ENCODE measurements around the gene TWIST2. TPM values are rescaled to one million over a fixed set of nuclear protein-coding genes. Genes with fewer than 3 reads are reported as not detected.

TWIST2 gene
- total RNA-seq, 2 experiments from 2014 or later, result not detected

- CTCF ChIA-PET, result no interaction called here
- Mint-ChIP-seq H3K27ac (no peak overlapping the region), H3K36me3 (ENCODE audit: low read depth) (no peaks in the 10 kb centered on the region), H3K9me3 (no peaks in the 10 kb centered on the region), H3K4me3 (no peak overlapping the region), H3K4me1 (ENCODE audit: low read depth) (no peaks in the 10 kb centered on the region), H3K27me3 (peaks cover 1% of the 10 kb centered on the region)
- DNase-seq (no peak), ATAC-seq (no peak)
- intact Hi-C loops (cut with micrococcal nuclease), result no loop called here
- POLR2A ChIA-PET, result no interaction called here
- no peak for TF ChIP-seq CTCF (IDR thresholded peaks at IDR 0.05)
Measured at GRCh38 chr2:238921681-238922319, 73.9 kb downstream of the TWIST2 start.

DNA sequence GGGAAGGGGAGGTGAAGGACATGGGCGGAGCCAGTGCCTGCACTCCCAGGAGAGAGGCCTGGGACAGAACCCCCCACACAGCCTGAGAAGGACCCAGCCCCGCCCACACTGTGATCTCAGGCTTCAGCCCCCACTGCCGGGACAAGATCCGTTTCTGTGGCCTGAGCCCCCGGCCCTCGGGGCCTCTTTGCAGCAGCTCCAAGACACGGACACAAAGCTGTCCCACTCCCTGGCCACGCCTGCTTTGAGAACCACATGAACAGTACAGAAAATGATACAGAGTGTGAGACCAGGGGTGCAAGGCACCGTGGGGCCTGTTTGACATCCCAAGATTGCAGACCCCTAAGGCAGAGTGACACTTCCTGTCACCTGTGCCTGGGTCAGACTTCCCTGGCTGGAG, 74.5 kb downstream of the TWIST2 start:
- Mint-ChIP-seq H3K36me3 (ENCODE audit: low read depth) (no peaks in the 10 kb centered on the region), H3K4me3 (no peak overlapping the region), H3K27me3 (peaks cover 1% of the 10 kb centered on the region), H3K9me3 (no peaks in the 10 kb centered on the region), H3K4me1 (ENCODE audit: low read depth) (no peaks in the 10 kb centered on the region), H3K27ac (no peak overlapping the region)
- intact Hi-C loops (cut with micrococcal nuclease), result no loop called here
- TF ChIP-seq CTCF (IDR thresholded peaks at IDR 0.05), result no peak
- POLR2A ChIA-PET, result no interaction called here
- ATAC-seq (no peak), DNase-seq (no peak)
- CTCF ChIA-PET, result no interaction called here

DNA sequence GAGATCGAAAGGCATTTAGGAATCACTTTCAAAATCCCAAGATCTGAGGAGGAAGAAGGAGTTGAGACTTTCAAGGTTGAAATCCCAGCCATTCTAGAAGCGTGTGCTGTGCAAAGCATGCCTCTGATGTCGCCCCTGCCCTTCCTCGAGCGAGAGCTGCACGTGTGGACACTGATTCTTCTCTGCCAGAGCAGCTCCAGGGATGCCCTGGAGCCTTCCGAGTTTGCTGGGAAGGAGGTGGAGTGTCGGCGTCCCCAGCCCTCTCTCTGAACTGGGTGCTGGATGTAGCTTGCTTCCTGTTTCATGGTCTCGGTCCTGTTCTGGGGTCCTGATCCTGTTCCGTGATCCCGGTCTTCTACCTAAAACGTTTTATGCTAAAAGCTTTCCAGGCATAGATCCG, 76.1 kb downstream of the TWIST2 start:
- DNase-seq (no peak), ATAC-seq (no peak)
- ChIA-PET CTCF (no interaction called here), POLR2A (no interaction called here)
- no peak overlapping the region for H3K27ac Mint-ChIP-seq
- H3K36me3 Mint-ChIP-seq (ENCODE audit: low read depth), result no peaks in the 10 kb centered on the region
- H3K4me3 Mint-ChIP-seq, result no peak overlapping the region
- H3K4me1 Mint-ChIP-seq (ENCODE audit: low read depth), result no peaks in the 10 kb centered on the region
- no peak for TF ChIP-seq CTCF (IDR thresholded peaks at IDR 0.05)
- H3K9me3 Mint-ChIP-seq, result no peaks in the 10 kb centered on the region
- H3K27me3 Mint-ChIP-seq, result peaks cover 1% of the 10 kb centered on the region
- intact Hi-C loops (cut with micrococcal nuclease), result no loop called here

DNA sequence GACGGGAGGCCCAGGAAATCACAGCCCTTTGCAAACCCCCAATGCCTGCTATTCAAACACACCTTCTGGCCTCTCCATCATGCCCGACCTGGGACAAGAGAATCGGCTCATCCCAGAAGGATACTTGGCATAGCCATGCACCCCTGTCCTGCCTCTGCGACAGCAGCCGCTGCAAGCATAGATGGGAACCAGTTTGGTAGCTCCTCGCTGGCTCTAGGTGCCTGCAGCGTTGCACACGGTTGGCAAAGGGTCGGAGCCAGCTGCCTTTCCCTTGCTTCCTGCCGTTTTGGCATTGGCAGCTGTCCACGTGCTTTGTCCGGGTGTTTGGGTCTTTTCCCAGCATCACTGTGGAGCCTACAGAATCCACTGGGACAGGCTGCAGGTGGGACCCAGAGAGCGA, 76.9 kb downstream of the TWIST2 start:
- POLR2A ChIA-PET, result no interaction called here
- H3K4me3 Mint-ChIP-seq, result no peak overlapping the region
- no peak for TF ChIP-seq CTCF (IDR thresholded peaks at IDR 0.05)
- H3K9me3 Mint-ChIP-seq, result no peaks in the 10 kb centered on the region
- DNase-seq (no peak), ATAC-seq (no peak)
- H3K27ac Mint-ChIP-seq, result no peak overlapping the region
- intact Hi-C loops (cut with micrococcal nuclease), result no loop called here
- no peaks in the 10 kb centered on the region for H3K4me1 Mint-ChIP-seq (ENCODE audit: low read depth)
- no peaks in the 10 kb centered on the region for H3K36me3 Mint-ChIP-seq (ENCODE audit: low read depth)
- peaks cover 1% of the 10 kb centered on the region for H3K27me3 Mint-ChIP-seq
- CTCF ChIA-PET, result no interaction called here

- POLR2A ChIA-PET, result no interaction called here
Measured at GRCh38 chr2:238925281-238925680, 77.4 kb downstream of the TWIST2 start.

More at GRCh38 chr2:238925281-238925680, 77.4 kb downstream of the TWIST2 start:
- H3K4me3 Mint-ChIP-seq, result no peak overlapping the region
- intact Hi-C loops (cut with micrococcal nuclease), result no loop called here
- H3K27ac Mint-ChIP-seq, result no peak overlapping the region
- TF ChIP-seq CTCF (IDR thresholded peaks at IDR 0.05), result no peak
- CTCF ChIA-PET, result no interaction called here
- H3K27me3 Mint-ChIP-seq, result peaks cover 1% of the 10 kb centered on the region
- no peak for ATAC-seq
- H3K9me3 Mint-ChIP-seq, result no peaks in the 10 kb centered on the region
- no peak for DNase-seq
- no peaks in the 10 kb centered on the region for H3K36me3 Mint-ChIP-seq (ENCODE audit: low read depth)
- H3K4me1 Mint-ChIP-seq (ENCODE audit: low read depth), result no peaks in the 10 kb centered on the region

All from activated CD8-positive, alpha-beta T cell treated with anti-CD3 and anti-CD28 coated beads for 36 hours (primary cell).